T-cell (primary cell): ENCODE data around the gene ARL4D. TPM values are rescaled to one million over a fixed set of nuclear protein-coding genes. Genes with fewer than 3 reads are reported as not detected.
"Not testable (repeated sequence)": the region's sequence is repeated elsewhere in the genome, so short reads cannot be mapped to it uniquely, and the experiment has no call there.

ENCODE experiments used
- ATAC-seq, 4 experiments: fragments of 200-7000 bp in 3 of 4; fragments of 150-1000 bp in 1 of 4; cut with Tn5 transposase; replicated peaks in 1 of 4; 1 replicate in 3 of 4; 2 replicates in 1 of 4; pipeline ENCODE4 v1.10.0; 2021; ENCODE audit warnings: moderate library complexity in 3 of 4, mild to moderate bottlenecking in 2 of 4, moderate number of reproducible peaks in 1 of 4
- CTCF ChIA-PET, 2 donors: fragments of 300-600 bp; sonication (Branson Sonifier 250); formaldehyde crosslinking; loops; one replicate each; lab custom pipeline; 2022; ENCODE audit warnings: antibody characterized with exemption in 2 of 2; lab: Charles Lee
- POLR2A ChIA-PET, 2 donors: fragments of 300-600 bp; sonication (Branson Sonifier 250); formaldehyde crosslinking; loops; one replicate each; lab custom pipeline; 2022; ENCODE audit warnings: antibody characterized with exemption in 2 of 2; lab: Charles Lee
- DNase-seq, 35 experiments: peaks; one replicate each; pipeline versions ENCODE4 v3.0.0 to v3.0.0-alpha.2; 2013 to 2023
- H3K27ac ChIP-seq: one replicate; pipeline ENCODE4 v1.5.1; 2013; ENCODE audit warnings: low read length
- H3K27me3 ChIP-seq, 2 experiments: replicated peaks in 1 of 2; 1 replicate in 1 of 2; 2 replicates in 1 of 2; pipeline versions ENCODE4 v1.6.1 to v1.7.0; 2013; ENCODE audit warnings: low read length in 1 of 2, mixed read lengths in 1 of 2; ENCODE audit not compliant: control insufficient read depth in 2 of 2, insufficient read depth in 2 of 2; ENCODE audit errors: extremely low read depth in 1 of 2
- H3K36me3 ChIP-seq, 2 donors: 1 replicate in 1 of 2; 2 replicates in 1 of 2; pipeline versions ENCODE4 v1.6.1 to v1.7.0; 2013; ENCODE audit warnings: low read length in 1 of 2; ENCODE audit not compliant: control insufficient read depth in 2 of 2, insufficient read depth in 1 of 2; ENCODE audit errors: extremely low read depth in 1 of 2
- H3K4me1 ChIP-seq, 2 experiments: 1 replicate in 1 of 2; 2 replicates in 1 of 2; pipeline versions ENCODE4 v1.6.1 to v1.7.0; 2013; ENCODE audit warnings: low read length in 2 of 2, mixed read lengths in 1 of 2; ENCODE audit not compliant: insufficient read depth in 2 of 2, control insufficient read depth in 1 of 2; ENCODE audit errors: extremely low read depth in 1 of 2
- H3K4me3 ChIP-seq, 2 donors: 1 replicate in 1 of 2; 2 replicates in 1 of 2; pipeline versions ENCODE4 v1.5.1 to v1.7.0; 2013; ENCODE audit warnings: mild to moderate bottlenecking in 2 of 2, low read length in 1 of 2, moderate library complexity in 1 of 2; ENCODE audit not compliant: control insufficient read depth in 1 of 2; ENCODE audit errors: extremely low read depth in 1 of 2
- H3K9me3 ChIP-seq: 2 replicates; pipeline ENCODE4 v1.7.0; 2013
- H3K27ac Mint-ChIP-seq, 2 donors: one replicate each; pipeline ENCODE4 v1.8.0; 2020 to 2021; ENCODE audit warnings: mild to moderate bottlenecking in 2 of 2, mixed read lengths in 2 of 2
- H3K27me3 Mint-ChIP-seq, 2 donors: one replicate each; pipeline ENCODE4 v1.8.0; 2021 to 2022; ENCODE audit warnings: mixed read lengths in 2 of 2
- H3K36me3 Mint-ChIP-seq: one replicate; pipeline ENCODE4 v1.8.0; 2021; ENCODE audit warnings: mixed read lengths
- H3K4me1 Mint-ChIP-seq, 3 donors: one replicate each; pipeline ENCODE4 v1.8.0; 2020 to 2022; ENCODE audit warnings: mixed read lengths in 3 of 3, mild to moderate bottlenecking in 1 of 3
- H3K4me3 Mint-ChIP-seq, 3 donors: one replicate each; pipeline ENCODE4 v1.8.0; 2020 to 2022; ENCODE audit warnings: mild to moderate bottlenecking in 3 of 3, mixed read lengths in 3 of 3, moderate library complexity in 3 of 3
- H3K9me3 Mint-ChIP-seq, 3 donors: one replicate each; pipeline ENCODE4 v1.8.0; 2020 to 2022; ENCODE audit warnings: mixed read lengths in 3 of 3
- WGBS: methylation state at CpG from one replicate; pipeline ENCODE4 v1.1.5; 2013; ENCODE audit warnings: missing lambda C conversion rate; ENCODE audit not compliant: insufficient coverage; 5-methylcytosine and 5-hydroxymethylcytosine counted together
- total RNA-seq, 35 experiments: library from RNA in 6 of 35; stranded (reverse) in 6 of 35; fragments of 120-200 nt in 1 of 35; gene quantifications; one replicate each; pipeline versions ENCODE4 v1.2.1 to v1.2.4 and lab custom pipeline; 2013 to 2026

Gene ARL4D
- total RNA-seq, 5 donors from 2014 or later (not counting 1 experiment from before 2014, with no cell fraction given), result 1.3 to 2.9 (median 2.4) TPM

DNA sequence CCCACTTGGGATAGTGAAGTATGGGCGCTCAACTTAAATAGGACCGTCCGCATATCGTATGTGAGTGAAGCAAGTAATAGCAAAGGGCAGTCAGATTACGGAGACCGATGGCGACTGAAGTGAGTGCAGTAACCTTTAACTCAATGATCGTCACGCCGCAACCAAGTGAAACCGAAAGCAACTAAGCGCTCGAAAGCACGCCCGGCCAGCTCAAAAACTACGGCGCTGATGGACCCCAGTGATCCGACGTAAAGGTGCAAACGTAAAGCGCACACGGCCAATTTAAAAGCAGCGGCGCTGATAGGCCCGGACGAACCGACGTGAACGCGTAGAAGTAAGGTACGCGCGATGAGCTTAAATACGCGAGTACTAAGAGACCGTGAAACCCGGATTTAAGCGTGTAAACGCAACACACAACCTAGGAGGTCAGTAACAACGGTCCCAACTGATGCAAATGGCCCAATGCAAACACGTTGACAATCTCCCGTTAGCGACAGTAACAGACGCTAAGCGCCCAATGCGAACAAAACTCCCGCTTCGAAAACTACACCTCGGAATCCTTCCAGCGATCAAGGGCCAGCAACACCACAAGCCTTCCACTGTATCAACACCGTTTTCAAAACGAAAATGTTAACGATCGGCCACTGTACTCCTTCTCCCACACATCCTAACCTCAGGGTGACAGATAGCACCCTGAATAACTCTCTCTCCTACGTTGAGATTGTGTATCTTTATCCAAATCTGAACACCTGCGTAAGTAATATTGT lies 37.9 kb upstream of the ARL4D start:
- H3K27me3 Mint-ChIP-seq, result peaks cover 4 to 6% of the 10 kb centered on the region in 2 donors
- peak overlapping the region; percentile 80 to 94 (median 92) for H3K4me3 Mint-ChIP-seq
- 1% methylated on average over 54 of the region's 56 CpGs for WGBS
- H3K36me3 Mint-ChIP-seq, result peaks cover 3% of the 10 kb centered on the region
- ChIA-PET POLR2A (interaction anchor here (0.6 to 3.3 kb wide), 37 partner anchors 8 to 1688 kb away, joined by 3 to 59 read pairs (median 4); partner anchors contain the start of genes DHX8 (in 2 of the 2), ARL4D (in 1 of the 2), RETREG3 (in 1 of the 2) and RPL27 (in 1 of the 2)), CTCF (interaction anchor here in 1 of 2 donors (0.5 to 2.3 kb wide), 11 partner anchors 8 to 1788 kb away, joined by 3 to 19 read pairs (median 4); partner anchors contain the start of genes ARL4D, DHX8 and RPL27)
- H3K27ac ChIP-seq, result peak overlapping the region; percentile 89
- H3K9me3 ChIP-seq, result no peaks in the 10 kb centered on the region
- peaks cover 10 to 13% of the 10 kb centered on the region in 2 experiments for H3K4me1 ChIP-seq
- H3K36me3 ChIP-seq, result no peaks in the 10 kb centered on the region
- peaks cover 20 to 48% (median 43%) of the 10 kb centered on the region in 3 donors for H3K4me1 Mint-ChIP-seq
- peak overlapping the region; percentile 100 for H3K27ac Mint-ChIP-seq
- DNase-seq, result peak; percentile 80 to 99 (median 93)
- no peaks in the 10 kb centered on the region for H3K9me3 Mint-ChIP-seq
- H3K27me3 ChIP-seq, result no peaks in the 10 kb centered on the region
- peak overlapping the region; percentile 58 to 61 for H3K4me3 ChIP-seq
- peak; percentile 69 to 86 (median 83) for ATAC-seq

DNA sequence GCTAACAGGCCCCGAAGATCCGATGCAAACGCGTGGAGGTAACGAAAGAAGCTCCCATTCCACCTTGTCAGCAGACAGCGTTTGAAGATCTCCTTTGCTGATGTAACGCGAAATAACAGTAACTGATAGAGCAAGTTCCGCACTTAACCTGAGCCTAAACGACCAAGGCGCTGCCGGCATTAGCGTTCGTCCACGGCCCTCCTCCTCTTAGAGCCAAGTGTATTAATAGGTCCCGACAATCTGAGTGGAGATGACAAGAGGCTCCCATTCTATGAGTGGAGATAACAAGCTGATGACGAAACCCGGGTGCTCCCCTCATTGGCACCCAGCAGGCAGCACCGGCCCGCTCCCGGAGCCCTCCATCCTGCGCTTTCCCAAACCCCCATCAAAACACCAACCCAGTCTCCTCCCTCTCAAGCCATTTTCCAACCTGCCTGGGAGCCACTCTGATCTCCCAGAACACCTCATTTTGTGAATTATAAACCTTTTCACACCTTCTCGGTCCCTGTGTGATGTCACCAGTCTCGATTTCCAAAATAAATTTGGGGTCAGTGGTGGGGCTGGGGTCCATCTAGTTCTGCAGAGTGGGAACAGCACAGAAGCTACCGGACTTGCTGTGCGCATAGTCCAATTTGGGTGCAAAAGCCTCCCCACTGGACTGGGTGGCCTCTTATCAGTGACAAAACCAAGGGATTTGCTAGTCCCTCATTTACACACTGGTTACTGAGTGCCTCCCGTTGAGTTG lies 35.4 kb upstream of the ARL4D start:
- CTCF ChIA-PET, result no interaction called here
- peaks cover 19 to 26% of the 10 kb centered on the region in 2 experiments for H3K4me1 ChIP-seq
- DNase-seq, result peak in 1 of 35 experiments; percentile 9
- Mint-ChIP-seq H3K27ac (peak overlapping the region in 1 of 2 donors; percentile 45), H3K36me3 (no peaks in the 10 kb centered on the region), H3K27me3 (peaks cover 0 to 4% of the 10 kb centered on the region in 2 donors), H3K4me3 (peak overlapping the region in 2 of 3 donors; percentile 63 to 80), H3K4me1 (peaks cover 40 to 66% (median 55%) of the 10 kb centered on the region in 3 donors), H3K9me3 (no peaks in the 10 kb centered on the region)
- no peaks in the 10 kb centered on the region for H3K36me3 ChIP-seq
- ATAC-seq, result no peak
- 95% methylated on average over 26 of the region's 27 CpGs for WGBS
- POLR2A ChIA-PET, result no interaction called here
- H3K4me3 ChIP-seq, result no peak overlapping the region
- H3K27me3 ChIP-seq, result no peaks in the 10 kb centered on the region
- no peaks in the 10 kb centered on the region for H3K9me3 ChIP-seq
- no peak overlapping the region for H3K27ac ChIP-seq

DNA sequence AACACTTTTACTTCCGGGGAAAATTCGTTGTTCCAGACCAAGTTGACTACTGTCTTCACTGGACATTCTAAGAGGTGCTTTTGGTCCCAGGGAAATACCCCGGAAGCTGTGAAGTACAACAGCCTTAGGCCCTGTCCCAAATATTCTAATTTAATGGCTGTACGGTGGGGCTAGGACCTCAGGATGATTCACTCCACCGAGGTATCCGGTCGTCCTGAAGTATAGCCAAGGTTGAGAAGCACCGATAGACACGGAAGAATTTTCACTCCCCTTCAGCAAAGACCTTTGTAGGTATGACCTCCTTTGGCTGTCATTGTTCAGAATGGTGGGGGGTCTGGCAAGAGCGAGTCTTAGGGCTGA lies 34.9 kb upstream of the ARL4D start:
- Mint-ChIP-seq H3K27ac (peak overlapping the region in 1 of 2 donors; percentile 24), H3K4me3 (no peak overlapping the region), H3K36me3 (no peaks in the 10 kb centered on the region), H3K4me1 (peaks cover 39 to 67% (median 51%) of the 10 kb centered on the region in 3 donors), H3K27me3 (peaks cover 0 to 4% of the 10 kb centered on the region in 2 donors), H3K9me3 (no peaks in the 10 kb centered on the region)
- CTCF ChIA-PET, result no interaction called here
- Histone ChIP-seq H3K4me1 (peaks cover 19 to 30% of the 10 kb centered on the region in 2 experiments), H3K4me3 (no peak overlapping the region), H3K27ac (no peak overlapping the region), H3K9me3 (no peaks in the 10 kb centered on the region), H3K36me3 (no peaks in the 10 kb centered on the region), H3K27me3 (no peaks in the 10 kb centered on the region)
- 93% methylated on average over 9 of the region's 10 CpGs for WGBS
- DNase-seq, result no peak
- POLR2A ChIA-PET, result no interaction called here
- ATAC-seq, result no peak

DNA sequence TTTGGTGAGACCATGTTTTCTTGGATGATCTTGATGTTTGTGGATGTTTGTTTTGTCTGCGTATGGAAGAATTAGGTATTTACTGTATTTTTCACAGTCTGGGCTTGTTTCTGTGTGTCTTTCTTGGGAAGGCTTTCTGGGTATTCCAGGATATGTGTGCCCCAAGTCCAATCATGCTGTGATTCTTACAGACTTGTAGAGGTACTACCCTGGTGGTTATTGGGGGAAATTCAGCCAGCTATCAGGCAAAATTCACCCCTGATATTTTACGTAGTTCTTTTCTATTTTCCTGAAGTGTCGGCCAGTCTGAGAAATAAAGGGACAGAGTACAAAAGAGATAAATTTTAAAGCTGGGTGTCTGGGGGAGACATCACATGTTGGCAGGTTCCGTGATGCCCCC lies 33.4 kb upstream of the ARL4D start:
- DNase-seq (no peak), ATAC-seq (no peak)
- H3K9me3 ChIP-seq, result no peaks in the 10 kb centered on the region
- Mint-ChIP-seq H3K9me3 (no peaks in the 10 kb centered on the region), H3K27me3 (peaks cover 0 to 4% of the 10 kb centered on the region in 2 donors), H3K27ac (peak overlapping the region; percentile 25 to 58), H3K4me1 (peaks cover 36 to 68% (median 52%) of the 10 kb centered on the region in 3 donors), H3K36me3 (no peaks in the 10 kb centered on the region), H3K4me3 (no peak overlapping the region)
- H3K4me3 ChIP-seq, result no peak overlapping the region
- no peaks in the 10 kb centered on the region for H3K27me3 ChIP-seq
- 100% methylated on average over 3 of the region's 4 CpGs for WGBS
- peaks cover 12 to 35% of the 10 kb centered on the region in 2 experiments for H3K4me1 ChIP-seq
- CTCF ChIA-PET, result no interaction called here
- POLR2A ChIA-PET, result no interaction called here
- H3K27ac ChIP-seq, result no peak overlapping the region
- H3K36me3 ChIP-seq, result no peaks in the 10 kb centered on the region

DNA sequence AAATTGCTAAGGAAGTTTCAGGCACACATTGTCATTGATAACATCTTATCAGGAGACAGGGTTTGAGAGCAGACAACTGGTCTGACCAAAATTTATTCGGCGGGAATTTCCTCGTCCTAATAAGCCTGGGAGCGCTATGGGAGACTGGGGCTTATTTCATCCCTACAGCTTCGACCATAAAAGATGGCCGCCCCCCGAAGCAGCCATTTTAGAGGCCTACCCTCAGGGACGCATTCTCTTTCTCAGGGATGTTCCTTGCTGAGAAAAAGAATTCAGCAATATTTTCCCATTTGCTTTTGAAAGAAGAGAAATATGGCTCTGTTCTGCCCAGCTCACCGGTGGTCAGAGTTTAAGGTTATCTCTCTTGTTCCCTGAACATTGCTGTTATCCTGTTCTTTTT lies 32.9 kb upstream of the ARL4D start:
- H3K9me3 Mint-ChIP-seq, DNase-seq, H3K36me3 ChIP-seq, H3K27ac ChIP-seq, H3K27me3 ChIP-seq, H3K36me3 Mint-ChIP-seq, POLR2A ChIA-PET, H3K27ac Mint-ChIP-seq, H3K9me3 ChIP-seq, CTCF ChIA-PET, ATAC-seq, H3K27me3 Mint-ChIP-seq, H3K4me3 Mint-ChIP-seq, H3K4me3 ChIP-seq: not testable (repeated sequence)
- WGBS, result no CpG with 5 or more reads among the region's 9 CpGs
- H3K4me1 ChIP-seq, result peaks cover 12 to 37% of the 10 kb centered on the region in 2 experiments
- peaks cover 36 to 62% (median 52%) of the 10 kb centered on the region in 3 donors for H3K4me1 Mint-ChIP-seq
